Activated CD4-positive, alpha-beta T cell treated with anti-CD3 and anti-CD28 coated beads for 48 hours (primary cell): Measurements from ENCODE around the gene CHTF8.

Source experiments
- DNase-seq: peaks from one replicate; pipeline ENCODE4 v3.0.0-alpha.2; 2020

Gene CHTF8

DNA sequence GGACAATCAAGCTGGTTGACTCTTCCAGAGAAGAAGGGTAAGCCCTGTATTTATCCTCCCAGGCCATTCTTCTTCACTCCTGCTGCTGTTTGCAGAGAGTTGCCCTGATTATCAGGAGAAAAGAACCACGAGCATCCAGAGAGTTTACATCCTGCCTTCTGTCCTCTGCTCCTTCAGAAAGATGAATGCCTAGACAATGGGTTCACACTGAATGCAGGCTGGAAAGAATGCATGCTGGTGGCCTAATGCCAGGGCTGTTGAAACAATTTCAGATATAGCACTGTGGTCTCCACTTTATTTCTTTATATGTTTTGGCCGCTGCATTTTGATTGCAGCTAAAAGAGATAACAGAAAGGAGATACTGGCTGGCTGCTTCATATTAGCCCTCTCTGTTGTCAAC is 48.1 kb downstream of the CHTF8 start:
- no peak for DNase-seq

DNA sequence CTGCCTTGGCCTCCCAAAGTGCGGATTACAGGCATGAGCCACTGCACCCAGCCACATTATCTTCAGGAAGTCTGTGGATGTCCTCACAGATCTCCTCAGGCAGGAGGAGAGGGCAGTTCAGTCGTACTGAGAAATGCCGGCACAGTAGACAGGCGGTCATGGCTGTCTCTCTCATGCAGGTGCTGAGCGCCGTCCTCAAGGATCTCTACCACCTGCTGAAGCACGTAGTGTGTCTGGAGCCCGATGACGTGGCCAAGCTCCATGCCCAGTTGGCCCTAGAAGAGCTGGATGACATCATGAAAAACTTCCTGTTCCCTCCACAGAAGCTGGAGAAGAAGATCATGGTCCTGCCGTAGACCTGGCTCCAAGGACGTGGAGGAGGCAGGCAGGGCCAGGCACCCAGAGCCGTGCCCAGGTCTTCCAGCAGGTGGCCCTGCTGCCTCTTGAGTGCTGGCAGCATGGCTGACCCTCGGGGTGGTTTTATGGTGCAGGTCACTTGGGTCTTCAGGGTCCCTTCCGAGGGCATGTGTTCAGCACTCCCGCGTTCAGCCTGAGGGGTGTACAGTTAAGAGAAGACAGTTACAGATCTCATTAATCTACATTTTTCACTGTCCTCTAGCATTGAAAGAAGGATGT is 49.0 kb downstream of the CHTF8 start:
- no peak for DNase-seq

DNA sequence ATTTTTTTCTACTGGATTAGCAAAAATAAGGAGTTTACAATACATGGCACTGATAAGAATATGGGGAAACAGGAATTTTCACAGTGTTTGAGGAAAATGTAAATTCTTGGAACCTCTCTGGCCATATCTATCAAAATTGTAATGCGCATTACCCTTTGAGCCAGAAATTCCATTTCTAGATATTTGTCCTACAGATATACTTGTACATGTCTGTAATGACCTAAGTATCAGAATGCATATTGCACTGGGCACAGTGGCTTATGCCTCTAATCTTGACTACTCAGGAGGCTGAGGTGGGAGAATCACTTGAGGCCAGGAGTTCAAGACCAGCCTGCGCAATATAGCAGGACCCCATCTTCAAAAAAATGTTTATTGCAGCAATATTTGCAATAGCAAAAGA is 52.7 kb downstream of the CHTF8 start:
- no peak for DNase-seq

DNA sequence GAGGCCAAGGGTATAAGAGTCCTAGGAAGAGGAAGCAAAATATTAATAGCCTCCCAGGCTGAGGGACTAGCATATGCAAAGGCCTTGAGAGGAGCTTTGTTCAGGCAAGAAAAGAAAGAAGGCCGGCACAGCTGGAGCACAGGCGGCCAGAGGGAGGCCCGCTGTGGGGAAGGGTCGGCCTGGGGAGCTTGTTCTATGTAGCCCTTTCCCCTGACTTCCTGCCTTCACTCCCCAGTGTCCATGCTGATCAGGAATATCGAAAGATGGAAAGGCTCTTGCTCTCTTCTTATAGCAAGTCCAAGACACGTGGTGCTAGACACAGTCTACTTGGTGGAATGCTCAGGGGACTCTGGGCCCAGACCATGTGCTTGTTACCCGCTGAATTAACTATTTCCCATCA is 54.3 kb downstream of the CHTF8 start:
- no peak for DNase-seq

DNA sequence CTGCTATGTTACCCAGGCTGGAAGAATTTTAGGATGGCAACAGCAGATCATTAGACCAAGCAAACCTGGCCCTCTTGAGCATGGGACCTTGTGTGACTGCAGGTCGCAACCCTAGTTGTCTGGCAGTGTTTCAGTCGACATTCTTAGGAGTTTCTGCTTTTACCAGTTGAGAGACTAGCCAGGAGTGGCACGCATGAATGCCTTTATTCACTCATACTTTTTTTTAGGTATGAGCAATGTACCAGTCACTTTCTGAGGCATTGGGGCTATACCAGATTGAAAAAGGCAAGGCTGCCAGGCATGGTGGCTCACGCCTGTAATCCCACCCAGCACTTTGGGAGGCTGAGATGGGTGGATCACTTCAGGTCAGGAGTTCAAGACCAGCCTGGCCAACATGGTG is 55.1 kb downstream of the CHTF8 start:
- no peak for DNase-seq

DNA sequence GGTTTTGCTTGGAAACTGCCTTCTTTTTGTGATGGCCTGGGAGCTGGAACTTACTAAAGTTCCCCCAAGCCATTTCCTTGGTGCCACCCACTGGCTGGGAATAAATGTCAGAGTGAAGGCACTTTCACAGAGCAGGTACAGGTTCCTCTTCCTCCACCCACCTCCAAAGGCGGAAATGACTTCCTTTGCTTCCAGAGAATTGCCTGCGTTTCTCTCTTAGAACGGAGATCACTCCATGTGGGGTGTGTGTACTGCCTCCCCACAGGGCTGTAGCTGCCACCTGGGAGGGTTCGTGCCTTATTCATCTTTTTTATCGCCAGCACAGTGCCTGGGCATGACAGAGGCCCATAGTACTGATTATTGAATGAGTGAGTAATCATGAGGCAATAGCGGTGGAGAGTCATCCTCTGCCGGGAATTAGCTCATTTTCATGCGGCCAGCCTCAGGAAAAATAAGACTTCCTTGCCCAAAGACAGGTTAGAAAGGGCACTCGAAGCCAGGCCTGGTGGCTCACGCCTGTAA is 59.1 kb downstream of the CHTF8 start:
- no peak for DNase-seq

DNA sequence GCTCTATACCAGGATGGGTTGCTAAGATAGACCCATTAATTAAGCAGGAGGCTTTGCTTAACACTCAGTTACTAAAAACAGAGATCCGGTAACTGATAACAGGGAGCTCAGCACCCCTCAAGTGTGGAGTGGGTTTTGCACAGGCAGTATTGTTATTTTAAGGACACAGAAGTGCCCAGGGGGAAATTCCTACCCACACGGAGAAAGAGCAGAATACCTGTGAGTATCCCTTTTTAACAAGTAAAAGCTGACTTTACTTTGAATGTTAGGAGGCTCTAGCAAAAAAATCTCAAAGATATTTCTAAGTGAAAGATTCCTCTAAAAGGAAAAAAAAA is 59.8 kb downstream of the CHTF8 start:
- DNase-seq, result no peak

DNA sequence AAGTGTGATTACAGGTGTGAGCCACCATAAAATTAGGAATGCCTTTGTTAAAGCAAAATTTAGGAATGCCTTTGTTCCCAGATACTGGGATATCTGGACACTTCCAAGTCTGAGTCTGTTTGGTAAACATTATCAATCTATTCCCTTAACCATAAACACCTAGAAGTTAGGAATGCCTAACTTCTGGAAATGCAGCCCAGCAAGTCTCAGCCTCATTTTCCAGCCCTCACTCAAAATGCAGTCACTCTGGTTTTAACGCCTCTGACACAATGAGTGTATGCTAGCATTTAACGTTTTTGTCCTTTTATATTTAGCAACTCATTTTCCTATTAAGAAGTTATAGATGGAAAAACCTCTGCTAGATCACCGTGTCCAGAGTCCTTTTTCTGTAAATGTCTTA is 61.4 kb downstream of the CHTF8 start:
- DNase-seq, result no peak

DNA sequence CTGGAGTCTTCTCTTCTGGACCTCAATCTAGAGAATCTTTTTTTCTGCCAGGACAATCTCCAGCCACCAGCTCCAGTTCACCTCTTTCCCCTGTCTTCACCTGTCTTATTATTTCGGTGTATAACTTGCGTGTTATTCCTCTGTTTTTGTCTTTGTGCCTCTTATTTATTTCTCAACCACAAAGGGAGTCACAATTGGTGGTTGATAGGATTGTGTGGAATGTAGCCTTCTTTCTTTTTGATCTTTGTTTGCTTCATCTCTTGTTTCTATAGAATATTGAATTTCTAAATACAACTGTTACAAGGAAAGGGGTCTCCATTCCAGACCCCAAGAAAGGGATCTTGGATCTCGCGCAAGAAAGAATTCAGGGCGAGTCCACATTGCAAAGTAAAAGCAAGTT is 62.9 kb downstream of the CHTF8 start:
- no peak for DNase-seq
